Heart right ventricle (tissue), 16 donors: Measurements from ENCODE around the gene TMEM109. TPM values are rescaled to one million over a fixed set of nuclear protein-coding genes. Genes with fewer than 3 reads are reported as not detected.

Source experiments
- ATAC-seq, 8 donors: fragments of 200-7000 bp; cut with Tn5 transposase; one replicate each; pipeline ENCODE4 v1.9.1; 2020; ENCODE audit warnings: mild to moderate bottlenecking in 8 of 8, moderate library complexity in 8 of 8, moderate number of reproducible peaks in 1 of 8
- DNase-seq, 2 donors: peaks; one replicate each; pipeline ENCODE4 v3.0.0-alpha.2; 2020
- H3K27ac ChIP-seq, 10 donors: fragments of 200-600 bp; sonication (generic) in 2 of 10; one replicate each; pipeline versions ENCODE4 v1.5.0 to v1.8.0; 2020 to 2022; ENCODE audit warnings: mild to moderate bottlenecking in 3 of 10
- H3K27me3 ChIP-seq, 7 donors: fragments of 200-600 bp; one replicate each; pipeline ENCODE4 v1.8.0; 2021 to 2022; ENCODE audit warnings: mild to moderate bottlenecking in 2 of 7
- H3K36me3 ChIP-seq, 9 donors: fragments of 200-600 bp; sonication (generic) in 1 of 9; one replicate each; pipeline versions ENCODE4 v1.5.0 to v1.8.0; 2020 to 2022; ENCODE audit warnings: mild to moderate bottlenecking in 2 of 9
- H3K4me1 ChIP-seq, 9 donors: fragments of 200-600 bp; sonication (generic) in 1 of 9; one replicate each; pipeline versions ENCODE4 v1.5.0 to v1.8.0; 2020 to 2022; ENCODE audit warnings: mild to moderate bottlenecking in 4 of 9
- H3K4me3 ChIP-seq, 10 donors: fragments of 200-600 bp; sonication (generic) in 2 of 10; one replicate each; pipeline versions ENCODE4 v1.5.0 to v1.8.0; 2020 to 2022; ENCODE audit warnings: mild to moderate bottlenecking in 7 of 10, moderate library complexity in 2 of 10
- H3K9me3 ChIP-seq, 11 donors: fragments of 200-600 bp in 10 of 11; sonication (generic) in 2 of 11; one replicate each; pipeline versions ENCODE4 v1.5.0 to v1.8.0; 2013 to 2022; ENCODE audit warnings: mild to moderate bottlenecking in 2 of 11, control low read depth in 1 of 11, moderate library complexity in 1 of 11
- CTCF ChIP-seq, 9 donors: fragments of 200-600 bp; sonication (generic) in 2 of 9; IDR thresholded peaks; one replicate each; pipeline versions ENCODE4 v1.5.0 to v1.8.0; 2021 to 2022; ENCODE audit warnings: antibody characterized with exemption in 9 of 9, mild to moderate bottlenecking in 5 of 9, moderate library complexity in 1 of 9
- WGBS, 2 donors: extraction: QIAGEN DNeasy Blood & Tissue Kit; methylation state at CpG; one replicate each; pipeline ENCODE4 v1.1.7; 2013; ENCODE audit warnings: inconsistent platforms in 1 of 2; 5-methylcytosine and 5-hydroxymethylcytosine counted together
- intact Hi-C, 10 donors: fragments of 100-400 bp; cut with DNase I; formaldehyde crosslinking; loops; one replicate each; pipeline versions ENCODE4 v1.11.1 to v1.14.2; 2022
- polyA plus RNA-seq, 2 donors: library from polyadenylated mRNA; stranded (reverse); fragments of 200-250 nt; gene quantifications; one replicate each; pipeline ENCODE4 v1.2.3, GENCODE V29; 2013
- total RNA-seq, 10 donors: library from RNA; stranded (reverse); fragmentation: NEBNext Ultra II Directional in 3 of 10; extraction: Animal tissue kit (Norgen Biotek cat#: 25700) in 3 of 10; gene quantifications; one replicate each; pipeline versions ENCODE4 v1.2.1 to v1.2.4, GENCODE V29; 2021 to 2023
- donor health status: Arrhythmogenic right ventricular cardiomyopathy.
- donor health status: ischemic (EF 13 %, LVEDD 7.1; RV severe dilation, severe dysfunction).
- donor health status: healthy with polysubstance abuse.
- donor health status: DM: no; HTN: yes; CAD: no.
- donor health status: DM: no; HTN: no; CAD: no.
- donor health status: ischemic (EF 25% LVEDD 6.9; RV normal size, moderate dysfunction).
- donor health status: ischemic (EF 25% LVEDD 5.7; RV mildly dilated, moderate dysfunction).
- donor health status: healthy.
- donor health status: DM: yes; HTN: yes; CAD: no.
- donor health status: Ischemic cardiomyopathy.
- donor health status: ischemic (EF 35%, LVEDD 5.7; RV mildly dilated, moderate dysfunction).
- donor health status: nonischemic (EF 11% LVEDD 7.7; RV severe dilation, severe dysfunction).
- donor health status: DM: yes; HTN: yes; CAD: no.
- donor health status: PGD.
- donor health status: ischemic (EF 29% LVEDD 5.4; RV normal size, mild dysfunction).
- donor health status: nonischemic (EF 23%, LVEDD 6.1; RV moderate dilation, normal function).

TMEM109 gene
- total and polyA plus RNA-seq, 12 donors: 53.3 to 121 (median 92.7) TPM

- WGBS, 2 donors: 83 to 86% methylated on average over 4 of the region's 4 CpGs
- TF ChIP-seq CTCF (IDR thresholded peaks at IDR 0.05): no peak
- ATAC-seq: no peak
- no peak overlapping the region for H3K27ac ChIP-seq
- peaks cover 0 to 2% (median 0%) of the 10 kb centered on the region in 7 donors for H3K27me3 ChIP-seq
- peaks cover 0 to 48% (median 32%) of the 10 kb centered on the region in 9 donors for H3K36me3 ChIP-seq
- DNase-seq: no peak
- H3K4me1 ChIP-seq: peaks cover 7 to 64% (median 54%) of the 10 kb centered on the region in 9 donors
- intact Hi-C loops: loop anchor here in 4 of 10 donors (5.0 to 10.0 kb wide), 4 partner anchors 34 to 216 kb away; partner anchors contain the start of gene SLC15A3 (in 2 of the 4)
- H3K9me3 ChIP-seq: no peaks in the 10 kb centered on the region
- no peak overlapping the region for H3K4me3 ChIP-seq
Observed at GRCh38 chr11:60918251-60918938, 4.4 kb downstream of the TMEM109 start.

GRCh38 chr11:60918939-60919265 lies 4.9 kb downstream of the TMEM109 start:
- no peak for DNase-seq
- Histone ChIP-seq H3K27ac (no peak overlapping the region), H3K27me3 (peaks cover 0 to 7% (median 0%) of the 10 kb centered on the region in 7 donors), H3K9me3 (no peaks in the 10 kb centered on the region), H3K36me3 (peaks cover 0 to 48% (median 32%) of the 10 kb centered on the region in 9 donors), H3K4me3 (no peak overlapping the region), H3K4me1 (peaks cover 8 to 67% (median 57%) of the 10 kb centered on the region in 9 donors)
- intact Hi-C loops: loop anchor here in 4 of 10 donors (5.0 to 10.0 kb wide), 4 partner anchors 33 to 216 kb away; partner anchors contain the start of gene SLC15A3 (in 2 of the 4)
- ATAC-seq: no peak
- no peak for TF ChIP-seq CTCF (IDR thresholded peaks at IDR 0.05)
- 56 to 58% methylated on average over 2 of the region's 2 CpGs for WGBS, 2 donors

- H3K36me3 ChIP-seq: peaks cover 0 to 48% (median 32%) of the 10 kb centered on the region in 9 donors
- H3K4me3 ChIP-seq: no peak overlapping the region
- DNase-seq (no peak), ATAC-seq (no peak)
- H3K27ac ChIP-seq: no peak overlapping the region
- WGBS, 2 donors: 95% methylated on average over 1 of the region's 1 CpG
- intact Hi-C loops: loop anchor here in 4 of 10 donors (5.0 to 10.0 kb wide), 4 partner anchors 33 to 215 kb away; partner anchors contain the start of gene SLC15A3 (in 2 of the 4)
- H3K4me1 ChIP-seq: peaks cover 10 to 71% (median 60%) of the 10 kb centered on the region in 9 donors
- TF ChIP-seq CTCF (IDR thresholded peaks at IDR 0.05): no peak
- peaks cover 0 to 11% (median 0%) of the 10 kb centered on the region in 7 donors for H3K27me3 ChIP-seq
- H3K9me3 ChIP-seq: no peaks in the 10 kb centered on the region
Observed at GRCh38 chr11:60919320-60919719, 5.4 kb downstream of the TMEM109 start.

- no peak overlapping the region for H3K4me3 ChIP-seq
- 47 to 58% methylated on average over 2 of the region's 2 CpGs for WGBS, 2 donors
- intact Hi-C loops: loop anchor here in 4 of 10 donors (5.0 to 10.0 kb wide), 4 partner anchors 32 to 215 kb away; partner anchors contain the start of gene SLC15A3 (in 2 of the 4)
- no peak for ATAC-seq
- no peak for DNase-seq
- H3K27ac ChIP-seq: no peak overlapping the region
- peaks cover 0 to 48% (median 32%) of the 10 kb centered on the region in 9 donors for H3K36me3 ChIP-seq
- no peaks in the 10 kb centered on the region for H3K9me3 ChIP-seq
- H3K27me3 ChIP-seq: peaks cover 0 to 17% (median 5%) of the 10 kb centered on the region in 7 donors
- TF ChIP-seq CTCF (IDR thresholded peaks at IDR 0.05): no peak
- peaks cover 10 to 72% (median 60%) of the 10 kb centered on the region in 9 donors for H3K4me1 ChIP-seq
Observed at GRCh38 chr11:60919956-60920355, 6.0 kb downstream of the TMEM109 start.
